MM.1S (cell line): ENCODE measurements around the gene ARPC2.

Experiments
- DNase-seq: peaks from one replicate; pipeline ENCODE4 v3.0.0-alpha.2; 2015
- H2AFZ ChIP-seq: fragments of 300-600 bp; sonication (generic); 2 replicates; pipeline ENCODE4 v1.6.0; 2016; ENCODE audit warnings: antibody characterized with exemption, low read length
- H3F3A ChIP-seq: fragments of 300-600 bp; sonication (generic); 2 replicates; pipeline ENCODE4 v1.6.1; 2016; ENCODE audit warnings: mild to moderate bottlenecking, antibody characterized with exemption, low read length, moderate library complexity, mixed read lengths; ENCODE audit not compliant: insufficient read depth
- H3K27ac ChIP-seq: fragments of 300-600 bp; sonication (generic); 2 replicates; pipeline ENCODE4 v1.5.1; 2016; ENCODE audit warnings: mild to moderate bottlenecking, low read length
- H3K27me3 ChIP-seq: fragments of 300-600 bp; sonication (generic); replicated peaks from 2 replicates; pipeline ENCODE4 v1.6.0; 2016; ENCODE audit warnings: low read length; ENCODE audit not compliant: insufficient read depth
- H3K36me3 ChIP-seq: fragments of 300-600 bp; sonication (generic); replicated peaks from 2 replicates; pipeline ENCODE4 v1.6.1; 2016; ENCODE audit warnings: mild to moderate bottlenecking, low read length, mixed read lengths; ENCODE audit not compliant: insufficient read depth
- H3K4me1 ChIP-seq: fragments of 300-600 bp; sonication (generic); 2 replicates; pipeline ENCODE4 v1.6.1; 2016; ENCODE audit warnings: low read length, mixed read lengths
- H3K4me2 ChIP-seq: fragments of 300-600 bp; sonication (generic); 2 replicates; pipeline ENCODE4 v1.6.0; 2016; ENCODE audit warnings: low read depth, low read length
- H3K4me3 ChIP-seq: fragments of 300-600 bp; sonication (generic); 2 replicates; pipeline ENCODE4 v1.5.1; 2016; ENCODE audit warnings: low read length, mixed read lengths
- H3K79me2 ChIP-seq: fragments of 300-600 bp; sonication (generic); 2 replicates; pipeline ENCODE4 v1.6.1; 2016; ENCODE audit warnings: mixed run types, low read length, mixed read lengths
- H3K9ac ChIP-seq: fragments of 300-600 bp; sonication (generic); 2 replicates; pipeline ENCODE4 v1.6.1; 2016; ENCODE audit warnings: low read length, mixed read lengths
- H3K9me2 ChIP-seq: fragments of 300-600 bp; sonication (generic); replicated peaks from 2 replicates; pipeline ENCODE4 v1.6.1; 2016; ENCODE audit warnings: mild to moderate bottlenecking, low read length, mixed read lengths; ENCODE audit not compliant: insufficient read depth
- H3K9me3 ChIP-seq: fragments of 300-600 bp; sonication (generic); replicated peaks from 2 replicates; pipeline ENCODE4 v1.6.1; 2016; ENCODE audit warnings: mild to moderate bottlenecking, low read length, mixed read lengths; ENCODE audit not compliant: insufficient read depth
- H4K20me1 ChIP-seq: fragments of 300-600 bp; sonication (generic); 2 replicates; pipeline ENCODE4 v1.6.1; 2016; ENCODE audit warnings: mild to moderate bottlenecking, low read length, moderate library complexity, mixed read lengths; ENCODE audit not compliant: insufficient read depth
- CTCF ChIP-seq: fragments of 300-600 bp; sonication (generic); IDR thresholded peaks from 2 replicates; pipeline ENCODE4 v1.5.1; 2016; ENCODE audit warnings: antibody characterized with exemption, low read length, mixed read lengths
- EZH2 ChIP-seq: fragments of 300-600 bp; sonication (generic); optimal IDR thresholded peaks from 2 replicates; pipeline ENCODE3; 2017; ENCODE audit warnings: low read depth, mild to moderate bottlenecking, antibody characterized with exemption, low read length, mixed read lengths
- EZH2phosphoT487 ChIP-seq: fragments of 300-600 bp; sonication (generic); IDR thresholded peaks from 2 replicates; pipeline ENCODE4 v1.6.1; 2018; ENCODE audit warnings: antibody characterized with exemption, low read length

ARPC2 gene

GRCh38 chr2:218236829-218237228 is 19.8 kb downstream of the ARPC2 start:
- H3K4me1 ChIP-seq, result no peaks in the 10 kb centered on the region
- TF ChIP-seq CTCF (no peak), EZH2phosphoT487 (no peak), EZH2 (no peak)
- H2AFZ ChIP-seq, result no peak overlapping the region
- no peak overlapping the region for H3K4me3 ChIP-seq
- no peaks in the 10 kb centered on the region for H3K27me3 ChIP-seq
- peaks cover 92% of the 10 kb centered on the region for H3K79me2 ChIP-seq
- peaks cover 33% of the 10 kb centered on the region for H3K36me3 ChIP-seq
- H4K20me1 ChIP-seq, result no peaks in the 10 kb centered on the region
- no peaks in the 10 kb centered on the region for H3K9me3 ChIP-seq
- no peak overlapping the region for H3K9ac ChIP-seq
- H3K4me2 ChIP-seq, result no peak overlapping the region
- no peak overlapping the region for H3K27ac ChIP-seq
- no peaks in the 10 kb centered on the region for H3K9me2 ChIP-seq
- no peaks in the 10 kb centered on the region for H3F3A ChIP-seq
- no peak for DNase-seq

DNA sequence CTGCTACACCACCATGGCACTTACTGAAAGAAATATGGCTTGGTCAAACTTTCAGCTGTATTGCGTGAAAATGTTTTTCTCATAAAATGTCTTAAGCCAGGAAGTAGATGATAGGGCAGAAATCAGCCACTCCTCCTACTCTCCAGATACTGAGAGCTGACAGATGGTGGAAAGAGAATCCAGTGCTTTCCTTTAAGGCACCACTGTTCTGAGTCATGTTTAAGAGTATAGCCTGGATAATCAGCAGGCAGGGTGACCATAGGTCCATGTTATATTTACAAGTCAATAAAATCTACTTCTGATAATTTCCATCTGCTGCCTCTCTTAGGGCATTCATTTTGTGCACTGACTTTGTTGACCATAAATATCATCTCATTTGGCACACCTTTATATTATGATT is 21.9 kb downstream of the ARPC2 start:
- Histone ChIP-seq H3K36me3 (peaks cover 37% of the 10 kb centered on the region), H3K4me1 (no peaks in the 10 kb centered on the region), H3K27ac (no peak overlapping the region), H4K20me1 (no peaks in the 10 kb centered on the region), H3F3A (no peaks in the 10 kb centered on the region), H3K9ac (no peak overlapping the region), H2AFZ (no peak overlapping the region), H3K9me3 (no peaks in the 10 kb centered on the region), H3K9me2 (no peaks in the 10 kb centered on the region), H3K4me3 (no peak overlapping the region), H3K4me2 (no peak overlapping the region), H3K27me3 (no peaks in the 10 kb centered on the region), H3K79me2 (peaks cover 93% of the 10 kb centered on the region)
- TF ChIP-seq EZH2 (no peak), CTCF (no peak), EZH2phosphoT487 (no peak)
- DNase-seq, result no peak

GRCh38 chr2:218244204-218244603 is 27.2 kb downstream of the ARPC2 start:
- H3K4me1 ChIP-seq, result no peaks in the 10 kb centered on the region
- no peaks in the 10 kb centered on the region for H3K9me2 ChIP-seq
- H3K27me3 ChIP-seq, result no peaks in the 10 kb centered on the region
- H4K20me1 ChIP-seq, result no peaks in the 10 kb centered on the region
- DNase-seq, result no peak
- no peak overlapping the region for H3K4me2 ChIP-seq
- no peak overlapping the region for H3K27ac ChIP-seq
- no peaks in the 10 kb centered on the region for H3K9me3 ChIP-seq
- peaks cover 40% of the 10 kb centered on the region for H3K36me3 ChIP-seq
- H3K9ac ChIP-seq, result no peak overlapping the region
- no peak overlapping the region for H2AFZ ChIP-seq
- peaks cover 4% of the 10 kb centered on the region; the same call in 1 of the 2 replicates for H3F3A ChIP-seq
- H3K4me3 ChIP-seq, result no peak overlapping the region
- peaks cover 80% of the 10 kb centered on the region for H3K79me2 ChIP-seq
- TF ChIP-seq EZH2phosphoT487, result no peak
- TF ChIP-seq CTCF, result no peak
- TF ChIP-seq EZH2, result no peak
